Subcutaneous abdominal adipose tissue (tissue), 5 donors: ENCODE results near the gene SPHK2.

Experiments
- H3K27ac ChIP-seq: one replicate; pipeline ENCODE4 v1.7.0; 2013; ENCODE audit warnings: low read depth, mild to moderate bottlenecking, inconsistent platforms, low read length, moderate library complexity
- H3K27me3 ChIP-seq, 5 donors: one replicate each; pipeline ENCODE4 v1.7.0; 2013; ENCODE audit warnings: low read length in 5 of 5, inconsistent platforms in 1 of 5; ENCODE audit not compliant: control insufficient read depth in 5 of 5, insufficient read depth in 4 of 5
- H3K36me3 ChIP-seq, 5 donors: one replicate each; pipeline ENCODE4 v1.7.0; 2013; ENCODE audit warnings: low read length in 5 of 5; ENCODE audit not compliant: control insufficient read depth in 5 of 5, insufficient read depth in 5 of 5
- H3K4me1 ChIP-seq, 5 donors: one replicate each; pipeline ENCODE4 v1.7.0; 2013; ENCODE audit warnings: low read length in 5 of 5, mild to moderate bottlenecking in 3 of 5, moderate library complexity in 1 of 5; ENCODE audit not compliant: control insufficient read depth in 5 of 5, insufficient read depth in 5 of 5
- H3K4me3 ChIP-seq, 5 donors: one replicate each; pipeline ENCODE4 v1.7.0; 2013; ENCODE audit warnings: low read length in 5 of 5, low read depth in 1 of 5
- H3K9ac ChIP-seq, 5 donors: one replicate each; pipeline ENCODE4 v1.7.0; 2013; ENCODE audit warnings: low read length in 5 of 5, mild to moderate bottlenecking in 4 of 5, moderate library complexity in 3 of 5
- H3K9me3 ChIP-seq, 5 donors: one replicate each; pipeline ENCODE4 v1.7.0; 2013; ENCODE audit warnings: low read length in 5 of 5; ENCODE audit not compliant: control insufficient read depth in 5 of 5
- donor health status: healthy.
- donor health status: healthy.
- donor health status: healthy.
- donor health status: healthy.
- donor health status: healthy.

SPHK2 gene

DNA sequence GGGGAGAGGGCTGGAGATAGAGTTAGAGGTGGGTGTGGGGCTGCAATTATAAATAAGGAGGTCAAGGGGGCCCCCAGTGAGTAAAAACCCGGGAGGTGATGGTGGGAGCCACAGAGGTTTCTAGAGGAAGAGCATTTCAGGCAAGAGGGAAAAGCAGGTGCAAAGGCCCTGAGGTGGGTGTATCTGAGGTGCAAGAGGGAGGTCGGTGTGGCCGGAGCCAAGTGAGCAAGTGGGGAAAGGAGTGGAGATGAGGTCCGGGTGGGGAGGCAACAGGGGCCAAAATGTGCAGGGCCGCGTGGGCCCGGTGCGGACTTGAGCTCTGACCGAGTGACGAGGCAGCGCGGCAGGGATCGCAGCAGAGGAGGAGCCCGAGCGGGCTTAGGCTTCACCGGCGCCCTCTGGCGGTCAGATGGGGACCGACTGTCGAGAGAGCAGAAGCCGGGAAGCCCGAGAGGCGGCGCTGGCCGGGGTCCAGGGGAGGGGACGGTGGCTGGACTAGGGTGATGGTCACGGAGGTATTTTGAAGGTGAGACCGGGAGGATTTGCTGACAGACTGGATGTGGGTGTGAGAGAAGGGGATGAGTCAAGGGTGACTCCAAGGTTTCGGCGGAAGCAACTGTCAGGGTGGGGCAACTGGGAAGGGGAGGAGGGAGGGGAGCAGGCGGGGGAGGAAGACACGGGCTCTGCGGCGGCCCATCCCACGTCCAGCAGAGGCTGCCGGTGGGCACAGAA, 30.5 kb upstream of the SPHK2 start:
- Histone ChIP-seq H3K9me3 (no peaks in the 10 kb centered on the region), H3K27ac (no peak overlapping the region), H3K9ac (peak overlapping the region in 1 of 5 donors; percentile 25), H3K4me3 (peak overlapping the region; percentile 53 to 67 (median 58)), H3K4me1 (peaks cover 4 to 25% (median 19%) of the 10 kb centered on the region in 5 donors), H3K27me3 (no peaks in the 10 kb centered on the region), H3K36me3 (no peaks in the 10 kb centered on the region)

DNA sequence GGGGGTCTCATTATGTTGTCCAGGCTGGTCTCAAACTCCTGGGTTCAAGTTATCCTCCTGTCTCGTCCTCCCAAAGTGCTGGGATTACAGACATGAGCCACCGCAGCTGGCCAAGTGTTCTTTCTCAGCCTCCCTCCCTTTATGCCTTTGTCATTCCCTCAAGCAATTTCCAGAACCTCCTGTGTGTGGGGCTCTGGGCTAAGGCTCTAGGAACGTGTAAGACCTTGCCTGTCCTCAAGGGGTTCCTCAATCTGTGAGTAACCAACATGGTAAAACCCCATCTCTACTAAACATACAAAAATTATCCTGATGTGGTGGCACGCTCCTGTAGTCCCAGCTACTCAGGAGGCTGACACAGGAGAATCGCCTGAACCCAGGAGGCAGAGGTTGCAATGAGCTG, 28.3 kb upstream of the SPHK2 start:
- Histone ChIP-seq H3K27ac (no peak overlapping the region), H3K4me3 (no peak overlapping the region), H3K9me3 (no peaks in the 10 kb centered on the region), H3K4me1 (peaks cover 0 to 19% (median 15%) of the 10 kb centered on the region in 5 donors), H3K9ac (no peak overlapping the region), H3K36me3 (no peaks in the 10 kb centered on the region), H3K27me3 (no peaks in the 10 kb centered on the region)

DNA sequence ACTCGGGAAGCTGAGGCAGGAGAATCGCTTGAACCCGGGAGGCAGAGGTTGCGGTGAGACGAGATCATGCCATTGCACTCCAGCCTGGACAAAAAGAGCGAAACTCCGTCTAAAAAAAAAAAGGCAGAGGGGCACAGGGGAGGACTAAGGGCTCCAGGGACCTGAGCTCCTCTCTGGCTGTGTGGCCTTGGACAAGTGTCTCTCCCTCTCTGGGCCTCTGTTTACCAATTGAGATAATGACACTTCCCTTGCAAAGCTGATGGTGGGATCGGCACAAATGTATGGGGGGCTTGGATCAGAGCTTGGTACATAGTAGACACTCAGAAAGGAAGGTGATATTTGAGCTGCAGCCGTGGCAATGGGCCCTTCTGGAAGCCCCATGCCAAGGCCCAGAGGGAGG, 24.1 kb upstream of the SPHK2 start:
- H3K27ac ChIP-seq: no peak overlapping the region
- no peaks in the 10 kb centered on the region for H3K4me1 ChIP-seq
- no peaks in the 10 kb centered on the region for H3K9me3 ChIP-seq
- H3K36me3 ChIP-seq: no peaks in the 10 kb centered on the region
- no peak overlapping the region for H3K9ac ChIP-seq
- H3K4me3 ChIP-seq: no peak overlapping the region
- H3K27me3 ChIP-seq: peaks cover 2 to 11% (median 6%) of the 10 kb centered on the region in 5 donors

DNA sequence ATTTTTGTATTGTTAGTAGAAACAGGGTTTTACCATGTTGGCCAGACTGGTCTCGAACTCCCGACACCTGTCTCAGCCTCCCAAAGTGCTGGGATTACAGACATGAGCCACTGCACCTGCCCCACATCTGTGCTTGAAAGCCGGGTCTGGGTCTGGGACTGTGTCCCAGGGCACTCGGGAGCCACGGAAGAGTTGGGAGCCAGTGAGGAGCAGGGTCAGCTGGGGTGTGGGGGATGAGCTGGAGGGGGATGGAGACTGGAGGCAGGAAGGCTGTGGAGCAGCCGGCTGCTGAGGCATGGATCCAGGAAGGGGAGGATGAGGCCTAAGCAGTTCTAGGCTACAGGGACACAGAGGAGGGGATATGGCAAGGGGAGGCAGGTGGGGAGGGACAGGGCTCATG, 23.5 kb upstream of the SPHK2 start:
- H3K27ac ChIP-seq: no peak overlapping the region
- no peak overlapping the region for H3K4me3 ChIP-seq
- no peaks in the 10 kb centered on the region for H3K9me3 ChIP-seq

DNA sequence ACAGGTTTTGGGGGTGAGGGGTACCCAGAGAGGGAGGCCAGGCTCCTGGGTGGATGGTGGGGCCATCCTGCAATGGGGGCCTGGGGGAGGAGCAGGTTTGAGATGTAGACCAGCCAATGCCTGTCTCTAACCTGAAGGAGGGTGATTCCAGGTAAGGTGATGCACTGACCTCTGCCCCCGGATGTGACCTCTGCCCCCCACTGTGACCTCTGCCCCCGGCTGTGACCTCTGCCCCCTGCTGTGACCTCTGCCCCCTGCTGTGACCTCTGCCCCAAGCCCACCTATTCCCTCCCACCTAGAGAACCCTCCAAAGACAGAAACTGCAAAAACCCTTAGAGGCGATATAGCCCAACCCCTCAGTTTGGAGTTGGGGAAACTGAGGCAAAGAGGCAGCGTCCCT, 23.1 kb upstream of the SPHK2 start:
- Histone ChIP-seq H3K9me3 (no peaks in the 10 kb centered on the region), H3K27ac (no peak overlapping the region), H3K27me3 (peaks cover 2 to 11% (median 8%) of the 10 kb centered on the region in 5 donors), H3K36me3 (no peaks in the 10 kb centered on the region), H3K9ac (no peak overlapping the region), H3K4me1 (no peaks in the 10 kb centered on the region), H3K4me3 (no peak overlapping the region)

More for the DNA sequence above, 23.5 kb upstream of the SPHK2 start:
- Histone ChIP-seq H3K27me3 (peaks cover 2 to 11% (median 8%) of the 10 kb centered on the region in 5 donors), H3K36me3 (no peaks in the 10 kb centered on the region), H3K9ac (no peak overlapping the region), H3K4me1 (no peaks in the 10 kb centered on the region)

DNA sequence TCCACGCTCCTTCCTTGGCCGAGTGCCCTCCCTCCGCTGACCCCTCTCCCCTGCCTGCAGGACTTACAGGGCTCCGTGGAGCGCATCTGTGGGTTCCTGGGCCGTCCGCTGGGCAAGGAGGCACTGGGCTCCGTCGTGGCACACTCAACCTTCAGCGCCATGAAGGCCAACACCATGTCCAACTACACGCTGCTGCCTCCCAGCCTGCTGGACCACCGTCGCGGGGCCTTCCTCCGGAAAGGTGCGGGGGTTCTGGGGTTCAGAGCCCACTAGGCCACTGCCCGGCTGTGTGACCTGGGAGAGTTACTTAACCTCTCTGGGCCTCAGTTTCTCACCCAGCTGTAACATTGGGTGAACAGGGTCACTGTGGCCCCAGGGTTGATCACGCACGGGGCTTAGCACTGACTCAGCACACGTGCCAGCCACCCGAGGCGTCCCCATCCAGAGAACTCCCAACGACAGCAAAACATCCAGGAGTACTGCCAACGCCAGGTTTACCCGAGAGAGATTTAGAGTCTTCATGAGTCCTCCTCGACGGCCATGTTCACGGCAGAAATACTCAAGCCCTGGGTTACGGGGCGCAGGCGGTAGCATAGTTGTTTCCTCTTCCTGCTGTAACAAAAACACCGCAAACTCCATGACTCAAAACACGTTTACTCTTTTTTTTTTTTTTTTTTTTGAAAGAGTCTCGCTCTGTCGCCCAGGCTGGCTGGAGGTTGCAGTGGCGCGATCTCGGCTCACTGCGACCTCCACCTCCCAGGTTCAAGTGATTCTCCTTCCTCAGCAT, 22.4 kb upstream of the SPHK2 start:
- H3K36me3 ChIP-seq: no peaks in the 10 kb centered on the region
- no peaks in the 10 kb centered on the region for H3K9me3 ChIP-seq
- H3K4me3 ChIP-seq: no peak overlapping the region
- no peak overlapping the region for H3K9ac ChIP-seq
- no peak overlapping the region for H3K27ac ChIP-seq
- H3K27me3 ChIP-seq: peaks cover 2 to 11% (median 8%) of the 10 kb centered on the region in 5 donors
- no peaks in the 10 kb centered on the region for H3K4me1 ChIP-seq

DNA sequence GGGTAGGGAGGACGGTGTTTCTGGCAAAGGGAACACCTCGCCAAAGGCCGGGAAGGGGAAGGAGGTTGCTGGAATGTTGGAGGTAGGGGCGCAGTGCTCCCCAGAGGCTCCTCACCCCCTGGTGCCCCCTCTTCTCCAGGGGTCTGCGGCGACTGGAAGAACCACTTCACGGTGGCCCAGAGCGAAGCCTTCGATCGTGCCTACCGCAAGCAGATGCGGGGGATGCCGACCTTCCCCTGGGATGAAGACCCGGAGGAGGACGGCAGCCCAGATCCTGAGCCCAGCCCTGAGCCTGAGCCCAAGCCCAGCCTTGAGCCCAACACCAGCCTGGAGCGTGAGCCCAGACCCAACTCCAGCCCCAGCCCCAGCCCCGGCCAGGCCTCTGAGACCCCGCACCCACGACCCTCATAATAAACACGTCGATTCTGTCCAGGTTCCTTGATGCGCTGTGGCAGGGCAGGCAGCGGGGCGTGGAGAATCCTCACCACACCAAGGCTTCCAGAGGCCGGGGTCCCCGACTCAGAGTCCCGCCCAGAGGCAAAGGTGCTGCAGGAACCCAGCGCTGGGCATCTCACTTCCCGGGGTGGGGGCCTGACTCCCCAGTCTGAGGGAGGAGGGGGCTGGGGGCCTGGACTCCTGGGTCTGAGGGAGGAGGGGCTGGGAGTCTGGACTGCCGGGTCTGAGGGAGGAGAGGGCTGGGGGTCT, 20.2 kb upstream of the SPHK2 start:
- H3K4me1 ChIP-seq: no peaks in the 10 kb centered on the region
- no peak overlapping the region for H3K4me3 ChIP-seq
- H3K27me3 ChIP-seq: peaks cover 2 to 11% (median 9%) of the 10 kb centered on the region in 5 donors
- H3K27ac ChIP-seq: no peak overlapping the region
- no peak overlapping the region for H3K9ac ChIP-seq
- no peaks in the 10 kb centered on the region for H3K9me3 ChIP-seq
- H3K36me3 ChIP-seq: no peaks in the 10 kb centered on the region

DNA sequence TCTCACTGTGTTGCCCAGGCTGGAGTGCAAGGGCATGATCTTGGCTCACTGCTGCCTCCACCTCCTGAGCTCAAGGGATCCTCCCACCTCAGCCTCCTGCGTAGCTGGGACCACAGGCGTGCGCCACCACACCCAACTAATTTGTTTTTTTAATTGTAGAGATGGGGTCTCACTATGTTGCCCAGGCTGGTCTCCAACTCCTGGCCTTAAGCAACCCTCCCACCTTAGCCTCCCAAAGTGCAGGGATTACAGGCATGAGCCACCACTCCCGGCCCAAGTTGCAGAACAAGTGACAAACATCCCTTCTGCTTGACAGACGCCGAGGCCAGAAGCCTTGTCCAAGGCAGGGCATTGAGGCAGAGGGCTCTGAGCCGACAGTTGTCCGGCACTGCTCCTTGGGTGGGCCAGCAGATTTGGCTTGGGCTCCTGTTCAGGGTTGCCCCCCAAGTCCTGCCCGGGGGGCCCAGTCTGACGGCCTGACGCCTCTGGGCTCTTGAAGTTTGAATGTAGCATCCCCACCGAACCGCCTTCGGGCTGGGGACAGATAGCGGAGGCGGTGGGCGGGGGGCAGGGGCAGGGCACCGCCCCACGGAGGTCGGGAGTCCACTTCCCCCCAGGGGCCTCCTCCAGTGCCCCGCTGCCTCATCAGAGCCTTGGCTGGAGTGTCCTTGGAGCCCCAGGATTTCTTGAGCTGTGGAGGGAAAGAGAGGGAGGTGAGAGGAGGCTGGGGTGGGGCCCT, 18.5 kb upstream of the SPHK2 start:
- Histone ChIP-seq H3K4me3 (no peak overlapping the region), H3K27ac (no peak overlapping the region), H3K9me3 (no peaks in the 10 kb centered on the region), H3K27me3 (peaks cover 2 to 11% (median 9%) of the 10 kb centered on the region in 5 donors), H3K9ac (no peak overlapping the region), H3K4me1 (peaks cover 0 to 2% (median 0%) of the 10 kb centered on the region in 5 donors), H3K36me3 (no peaks in the 10 kb centered on the region)

DNA sequence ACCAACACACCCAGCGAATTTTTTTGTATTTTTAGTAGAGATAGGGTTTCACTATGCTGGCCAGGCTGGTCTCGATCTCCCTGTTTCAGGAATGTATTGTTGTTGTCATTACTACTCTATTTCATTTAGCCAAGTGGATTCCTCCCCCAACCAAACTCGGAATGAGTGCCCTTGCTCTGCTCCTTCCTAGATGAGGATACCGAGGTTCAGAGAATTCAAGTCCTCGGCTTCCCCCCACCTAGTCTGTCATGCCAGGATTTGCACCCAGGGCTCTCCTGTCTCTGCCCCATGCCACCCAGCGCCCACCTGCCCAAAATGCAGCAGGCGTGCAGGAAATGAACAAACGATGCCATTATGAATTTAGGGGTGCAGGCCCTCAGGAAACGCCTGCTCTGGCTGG, 16.3 kb upstream of the SPHK2 start:
- Histone ChIP-seq H3K27ac (no peak overlapping the region), H3K27me3 (peaks cover 2 to 11% (median 9%) of the 10 kb centered on the region in 5 donors), H3K4me1 (peaks cover 0 to 2% (median 0%) of the 10 kb centered on the region in 5 donors), H3K9me3 (no peaks in the 10 kb centered on the region), H3K9ac (no peak overlapping the region), H3K4me3 (no peak overlapping the region), H3K36me3 (no peaks in the 10 kb centered on the region)
